ENCODE results near the gene RNU5B-1.

DNA sequence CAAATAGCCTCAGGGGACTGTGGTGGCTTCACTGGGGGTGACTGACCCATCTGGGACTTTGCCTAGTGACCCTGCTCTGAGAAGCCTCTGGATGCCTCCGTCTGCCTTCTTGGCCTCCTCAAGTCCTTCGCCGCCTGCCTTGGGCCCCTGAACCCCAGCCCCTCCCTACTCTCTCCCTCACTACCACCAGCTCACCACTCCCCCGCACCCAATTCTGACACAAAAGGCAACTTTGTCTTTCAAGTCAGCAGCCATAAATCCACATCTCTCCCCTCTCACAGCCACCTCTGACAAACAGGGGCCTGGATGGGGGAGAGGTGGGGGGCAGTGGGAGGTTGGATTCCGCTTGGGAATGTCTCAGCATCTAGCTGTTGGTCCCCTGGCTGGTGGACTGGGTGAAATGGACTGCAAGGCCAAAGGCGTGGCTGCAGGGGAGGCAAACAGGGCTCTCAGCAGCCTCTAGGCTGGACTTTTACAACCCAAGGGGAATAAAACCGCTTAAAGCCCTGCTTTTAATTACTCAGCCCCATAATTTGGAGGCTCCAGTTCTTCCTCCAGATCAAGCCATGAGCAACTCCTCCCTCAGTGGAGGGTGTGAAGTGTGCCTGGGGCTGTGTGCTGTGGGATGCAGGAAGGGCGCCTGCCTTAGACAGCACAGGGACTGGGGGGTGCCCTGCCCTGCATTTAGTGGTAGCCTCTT, 39.9 kb downstream of the RNU5B-1 start:
- no peak for TF ChIP-seq POLR2A (IDR thresholded peaks at IDR 0.05)
- TF ChIP-seq, protein P1, sequence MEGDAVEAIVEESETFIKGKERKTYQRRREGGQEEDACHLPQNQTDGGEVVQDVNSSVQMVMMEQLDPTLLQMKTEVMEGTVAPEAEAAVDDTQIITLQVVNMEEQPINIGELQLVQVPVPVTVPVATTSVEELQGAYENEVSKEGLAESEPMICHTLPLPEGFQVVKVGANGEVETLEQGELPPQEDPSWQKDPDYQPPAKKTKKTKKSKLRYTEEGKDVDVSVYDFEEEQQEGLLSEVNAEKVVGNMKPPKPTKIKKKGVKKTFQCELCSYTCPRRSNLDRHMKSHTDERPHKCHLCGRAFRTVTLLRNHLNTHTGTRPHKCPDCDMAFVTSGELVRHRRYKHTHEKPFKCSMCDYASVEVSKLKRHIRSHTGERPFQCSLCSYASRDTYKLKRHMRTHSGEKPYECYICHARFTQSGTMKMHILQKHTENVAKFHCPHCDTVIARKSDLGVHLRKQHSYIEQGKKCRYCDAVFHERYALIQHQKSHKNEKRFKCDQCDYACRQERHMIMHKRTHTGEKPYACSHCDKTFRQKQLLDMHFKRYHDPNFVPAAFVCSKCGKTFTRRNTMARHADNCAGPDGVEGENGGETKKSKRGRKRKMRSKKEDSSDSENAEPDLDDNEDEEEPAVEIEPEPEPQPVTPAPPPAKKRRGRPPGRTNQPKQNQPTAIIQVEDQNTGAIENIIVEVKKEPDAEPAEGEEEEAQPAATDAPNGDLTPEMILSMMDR (IDR thresholded peaks at IDR 0.05 in 8 of 11, conservative IDR thresholded peaks at IDR 0.05 in 3 of 11): no peak

Measured in spleen (tissue), 7 donors.